Motor neuron (in vitro differentiated cells): ENCODE measurements around the gene AKT2. TPM values are rescaled to one million over a fixed set of nuclear protein-coding genes. Genes with fewer than 3 reads are reported as not detected.

Experiments used
- ATAC-seq, 8 experiments: fragments of 200-7000 bp; cut with Tn5 transposase; replicated peaks in 6 of 8; 2 replicates each; pipeline ENCODE4 v1.8.0; 2021; ENCODE audit warnings: mild to moderate bottlenecking in 8 of 8, moderate library complexity in 8 of 8
- H3K27ac ChIP-seq, 2 donors: fragments of 250-450 bp; sonication (Bioruptor Pico); 2 replicates each; pipeline ENCODE4 v1.9.0; 2021; ENCODE audit warnings: antibody characterized with exemption in 2 of 2, mild to moderate bottlenecking in 2 of 2, moderate library complexity in 1 of 2
- H3K4me1 ChIP-seq, 2 donors: fragments of 250-450 bp; sonication (Bioruptor Pico); replicated peaks in 1 of 2; 2 replicates each; pipeline ENCODE4 v1.6.1; 2021; ENCODE audit warnings: antibody characterized with exemption in 2 of 2, mild to moderate bottlenecking in 2 of 2, moderate library complexity in 1 of 2
- H3K4me3 ChIP-seq, 5 donors: fragments of 250-450 bp; sonication (Bioruptor Pico); 2 replicates each; pipeline ENCODE4 v1.9.0; 2021; ENCODE audit warnings: antibody characterized with exemption in 5 of 5, mild to moderate bottlenecking in 5 of 5, moderate library complexity in 4 of 5
- WGBS, 10 experiments: fragments of 450-650 bp; shearing (Covaris generic); methylation state at CpG; one replicate each; pipeline ENCODE4 v1.0.0; 2022; 5-methylcytosine and 5-hydroxymethylcytosine counted together
- in situ Hi-C, 9 experiments: fragments of 400-800 bp; cut with MboI; loops; one replicate each; pipeline ENCODE4 v1.15.0; 2021; ENCODE audit warnings: low sequenced_read_pairs in 9 of 9, low pct_unique_long_range_greater_than_20kb in 2 of 9; ENCODE audit not compliant: unreplicated experiment in 9 of 9
- total RNA-seq, 8 experiments: library from RNA; unstranded; fragments of 300-600 nt; gene quantifications; 2 replicates each; pipeline versions ENCODE4 v1.2.3 to v1.2.4, GENCODE V29; 2022

Gene AKT2
- total RNA-seq, 8 experiments from 2014 or later: 21.0 to 141 (median 44.0) TPM

- ATAC-seq: no peak
- WGBS, 10 experiments: 50 to 93% (median 86%) methylated on average over 2 to 5 of the region's 7 CpGs; no CpG with 5 or more reads in 2 of the 10 experiments
- in situ Hi-C loops: no loop called here
- Histone ChIP-seq H3K4me1 (no peaks in the 10 kb centered on the region), H3K4me3 (no peak overlapping the region), H3K27ac (no peak overlapping the region)
These were observed 32.8 kb downstream of the AKT2 start for GRCh38 chr19:40252395-40252794.

GRCh38 chr19:40251991-40252390 lies 33.2 kb downstream of the AKT2 start:
- no peak overlapping the region for H3K4me3 ChIP-seq
- WGBS, 10 experiments: 20 to 100% (median 60%) methylated on average over 1 to 2 of the region's 4 CpGs; no CpG with 5 or more reads in 5 of the 10 experiments
- no peak for ATAC-seq
- in situ Hi-C loops: no loop called here
- no peak overlapping the region for H3K27ac ChIP-seq
- H3K4me1 ChIP-seq: no peaks in the 10 kb centered on the region

GRCh38 chr19:40251244-40251643 lies 33.9 kb downstream of the AKT2 start:
- ATAC-seq: no peak
- Histone ChIP-seq H3K27ac (no peak overlapping the region), H3K4me1 (no peaks in the 10 kb centered on the region), H3K4me3 (no peak overlapping the region)
- in situ Hi-C loops: no loop called here

- no peak overlapping the region for H3K27ac ChIP-seq
- no peaks in the 10 kb centered on the region for H3K4me1 ChIP-seq
- in situ Hi-C loops: no loop called here
- WGBS, 10 experiments: 64 to 97% (median 93%) methylated on average over 2 to 8 of the region's 11 CpGs; no CpG with 5 or more reads in 3 of the 10 experiments
- no peak for ATAC-seq
- H3K4me3 ChIP-seq: no peak overlapping the region
These were observed 35.4 kb downstream of the AKT2 start for GRCh38 chr19:40249781-40250180.

GRCh38 chr19:40249201-40249600 lies 35.9 kb downstream of the AKT2 start:
- WGBS, 10 experiments: 87 to 100% (median 95%) methylated on average over 1 to 3 of the region's 10 CpGs; no CpG with 5 or more reads in 6 of the 10 experiments
- ATAC-seq: no peak
- no peak overlapping the region for H3K4me3 ChIP-seq
- in situ Hi-C loops: no loop called here
- no peak overlapping the region for H3K27ac ChIP-seq
- no peaks in the 10 kb centered on the region for H3K4me1 ChIP-seq

- 80 to 100% (median 86%) methylated on average over 1 to 3 of the region's 12 CpGs; no CpG with 5 or more reads in 5 of the 10 experiments for WGBS, 10 experiments
- in situ Hi-C loops: no loop called here
- Histone ChIP-seq H3K27ac (no peak overlapping the region), H3K4me3 (no peak overlapping the region), H3K4me1 (no peaks in the 10 kb centered on the region)
- ATAC-seq: no peak
These were observed 37.3 kb downstream of the AKT2 start for GRCh38 chr19:40247735-40248262.

- ATAC-seq: no peak
- in situ Hi-C loops: no loop called here
- 71 to 100% (median 83%) methylated on average over 1 to 3 of the region's 6 CpGs; no CpG with 5 or more reads in 5 of the 10 experiments for WGBS, 10 experiments
- Histone ChIP-seq H3K4me3 (no peak overlapping the region), H3K27ac (no peak overlapping the region), H3K4me1 (no peaks in the 10 kb centered on the region)
These were observed 38.0 kb downstream of the AKT2 start for GRCh38 chr19:40247178-40247577.

GRCh38 chr19:40246292-40247073 lies 38.7 kb downstream of the AKT2 start:
- Histone ChIP-seq H3K4me1 (no peaks in the 10 kb centered on the region), H3K27ac (no peak overlapping the region), H3K4me3 (no peak overlapping the region)
- 80 to 100% (median 97%) methylated on average over 1 to 5 of the region's 16 CpGs for WGBS, 10 experiments
- in situ Hi-C loops: no loop called here
- ATAC-seq: no peak

GRCh38 chr19:40245506-40246128 lies 39.5 kb downstream of the AKT2 start:
- in situ Hi-C loops: no loop called here
- ATAC-seq: peak in 2 of 8 experiments; percentile 18 to 38
- Histone ChIP-seq H3K4me3 (no peak overlapping the region), H3K4me1 (no peaks in the 10 kb centered on the region), H3K27ac (no peak overlapping the region)
- WGBS, 10 experiments: 67 to 100% (median 93%) methylated on average over 1 to 3 of the region's 9 CpGs; no CpG with 5 or more reads in 5 of the 10 experiments

GRCh38 chr19:40244579-40245317 lies 40.4 kb downstream of the AKT2 start:
- Histone ChIP-seq H3K4me3 (no peak overlapping the region), H3K27ac (no peak overlapping the region), H3K4me1 (no peaks in the 10 kb centered on the region)
- in situ Hi-C loops: no loop called here
- peak in 3 of 8 experiments; percentile 24 to 60 (median 50) for ATAC-seq
- WGBS, 10 experiments: 47 to 97% (median 72%) methylated on average over 2 to 9 of the region's 12 CpGs; no CpG with 5 or more reads in 3 of the 10 experiments

- in situ Hi-C loops: no loop called here
- Histone ChIP-seq H3K4me1 (no peaks in the 10 kb centered on the region), H3K27ac (no peak overlapping the region), H3K4me3 (no peak overlapping the region)
- no peak for ATAC-seq
- 63 to 100% (median 95%) methylated on average over 1 to 2 of the region's 2 CpGs; no CpG with 5 or more reads in 2 of the 10 experiments for WGBS, 10 experiments
These were observed 42.0 kb downstream of the AKT2 start for GRCh38 chr19:40243181-40243580.

- 93 to 100% (median 95%) methylated on average over 2 to 5 of the region's 12 CpGs; no CpG with 5 or more reads in 7 of the 10 experiments for WGBS, 10 experiments
- no peaks in the 10 kb centered on the region for H3K4me1 ChIP-seq
- ATAC-seq: no peak
- H3K4me3 ChIP-seq: no peak overlapping the region
- in situ Hi-C loops: no loop called here
- no peak overlapping the region for H3K27ac ChIP-seq
These were observed 42.7 kb downstream of the AKT2 start for GRCh38 chr19:40242480-40242879.
